ENCODE results near the gene GCSH.
A peak's percentile ranks its signal among the peaks of the same experiment; 100 is the strongest.

The GCSH gene

GRCh38 chr16:81106826-81107503 is 10.8 kb upstream of the GCSH start:
- H3K79me2 ChIP-seq: no peaks in the 10 kb centered on the region

GRCh38 chr16:81105946-81106345 is 9.8 kb upstream of the GCSH start:
- H3K4me1 ChIP-seq: no peaks in the 10 kb centered on the region
- H3K36me3 ChIP-seq (ENCODE audit: control insufficient read depth, insufficient read depth, low read length): no peaks in the 10 kb centered on the region
- H3K9ac ChIP-seq: no peak overlapping the region
- no peak overlapping the region for H3K4me2 ChIP-seq (ENCODE audit: low read length)
- TF ChIP-seq CTCF (IDR thresholded peaks at IDR 0.05): no peak
- no peaks in the 10 kb centered on the region for H3K79me2 ChIP-seq
- no peak overlapping the region for H2AFZ ChIP-seq
- H3K4me3 ChIP-seq (ENCODE audit: low read depth, low read length): no peak overlapping the region
- no peaks in the 10 kb centered on the region for H3K27me3 ChIP-seq (ENCODE audit: control insufficient read depth, insufficient read depth, low read length)
- no peak overlapping the region for H3K27ac ChIP-seq
- no peaks in the 10 kb centered on the region for H3K9me3 ChIP-seq (ENCODE audit: control insufficient read depth, low read length)

More at GRCh38 chr16:81106826-81107503, 10.8 kb upstream of the GCSH start:
- H3K4me2 ChIP-seq (ENCODE audit: low read length): no peak overlapping the region
- no peak for TF ChIP-seq CTCF (IDR thresholded peaks at IDR 0.05)
- H3K27ac ChIP-seq: no peak overlapping the region
- no peak overlapping the region for H2AFZ ChIP-seq
- H3K27me3 ChIP-seq (ENCODE audit: control insufficient read depth, insufficient read depth, low read length): no peaks in the 10 kb centered on the region
- no peaks in the 10 kb centered on the region for H3K36me3 ChIP-seq (ENCODE audit: control insufficient read depth, insufficient read depth, low read length)
- H3K4me3 ChIP-seq (ENCODE audit: low read depth, low read length): no peak overlapping the region
- H3K9ac ChIP-seq: no peak overlapping the region
- H3K4me1 ChIP-seq: no peaks in the 10 kb centered on the region
- H3K9me3 ChIP-seq (ENCODE audit: control insufficient read depth, low read length): no peaks in the 10 kb centered on the region

GRCh38 chr16:81101702-81102101 is 5.5 kb upstream of the GCSH start:
- H3K27ac ChIP-seq: no peak overlapping the region
- no peak overlapping the region for H3K4me2 ChIP-seq (ENCODE audit: low read length)
- no peak for TF ChIP-seq CTCF (IDR thresholded peaks at IDR 0.05)
- H3K27me3 ChIP-seq (ENCODE audit: control insufficient read depth, insufficient read depth, low read length): no peaks in the 10 kb centered on the region
- no peaks in the 10 kb centered on the region for H3K36me3 ChIP-seq (ENCODE audit: control insufficient read depth, insufficient read depth, low read length)
- H2AFZ ChIP-seq: no peak overlapping the region
- H3K4me3 ChIP-seq (ENCODE audit: low read depth, low read length): no peak overlapping the region
- H3K4me1 ChIP-seq: peaks cover 1% of the 10 kb centered on the region
- no peaks in the 10 kb centered on the region for H3K9me3 ChIP-seq (ENCODE audit: control insufficient read depth, low read length)
- no peaks in the 10 kb centered on the region for H3K79me2 ChIP-seq
- H3K9ac ChIP-seq: no peak overlapping the region

GRCh38 chr16:81099958-81100357 is 3.8 kb upstream of the GCSH start:
- no peak overlapping the region for H3K4me2 ChIP-seq (ENCODE audit: low read length)
- H3K36me3 ChIP-seq (ENCODE audit: control insufficient read depth, insufficient read depth, low read length): no peaks in the 10 kb centered on the region
- H3K9me3 ChIP-seq (ENCODE audit: control insufficient read depth, low read length): no peaks in the 10 kb centered on the region
- H3K4me1 ChIP-seq: peaks cover 3% of the 10 kb centered on the region
- H3K27me3 ChIP-seq (ENCODE audit: control insufficient read depth, insufficient read depth, low read length): no peaks in the 10 kb centered on the region
- no peak for TF ChIP-seq CTCF (IDR thresholded peaks at IDR 0.05)
- no peaks in the 10 kb centered on the region for H3K79me2 ChIP-seq
- no peak overlapping the region for H3K9ac ChIP-seq
- no peak overlapping the region for H3K27ac ChIP-seq
- H2AFZ ChIP-seq: no peak overlapping the region
- H3K4me3 ChIP-seq (ENCODE audit: low read depth, low read length): no peak overlapping the region

- Histone ChIP-seq H3K36me3 (ENCODE audit: control insufficient read depth, insufficient read depth, low read length) (no peaks in the 10 kb centered on the region), H3K27ac (no peak overlapping the region), H3K79me2 (no peaks in the 10 kb centered on the region), H3K4me3 (ENCODE audit: low read depth, low read length) (no peak overlapping the region), H3K4me2 (ENCODE audit: low read length) (no peak overlapping the region), H3K4me1 (peaks cover 3% of the 10 kb centered on the region), H3K9ac (no peak overlapping the region), H3K9me3 (ENCODE audit: control insufficient read depth, low read length) (no peaks in the 10 kb centered on the region), H2AFZ (peak overlapping the region; percentile 95), H3K27me3 (ENCODE audit: control insufficient read depth, insufficient read depth, low read length) (no peaks in the 10 kb centered on the region)
- no peak for TF ChIP-seq CTCF (IDR thresholded peaks at IDR 0.05)
These were observed 1.0 kb upstream of the GCSH start for GRCh38 chr16:81097230-81097629.
